MM.1S (cell line): ENCODE data around the gene C19orf85.
A peak's percentile ranks its signal among the peaks of the same experiment; 100 is the strongest.

ENCODE experiments used
- DNase-seq: peaks from one replicate; pipeline ENCODE4 v3.0.0-alpha.2; 2015
- H2AFZ ChIP-seq: fragments of 300-600 bp; sonication (generic); 2 replicates; pipeline ENCODE4 v1.6.0; 2016; ENCODE audit warnings: antibody characterized with exemption, low read length
- H3F3A ChIP-seq: fragments of 300-600 bp; sonication (generic); 2 replicates; pipeline ENCODE4 v1.6.1; 2016; ENCODE audit warnings: mild to moderate bottlenecking, antibody characterized with exemption, low read length, moderate library complexity, mixed read lengths; ENCODE audit not compliant: insufficient read depth
- H3K27ac ChIP-seq: fragments of 300-600 bp; sonication (generic); 2 replicates; pipeline ENCODE4 v1.5.1; 2016; ENCODE audit warnings: mild to moderate bottlenecking, low read length
- H3K27me3 ChIP-seq: fragments of 300-600 bp; sonication (generic); replicated peaks from 2 replicates; pipeline ENCODE4 v1.6.0; 2016; ENCODE audit warnings: low read length; ENCODE audit not compliant: insufficient read depth
- H3K36me3 ChIP-seq: fragments of 300-600 bp; sonication (generic); replicated peaks from 2 replicates; pipeline ENCODE4 v1.6.1; 2016; ENCODE audit warnings: mild to moderate bottlenecking, low read length, mixed read lengths; ENCODE audit not compliant: insufficient read depth
- H3K4me1 ChIP-seq: fragments of 300-600 bp; sonication (generic); 2 replicates; pipeline ENCODE4 v1.6.1; 2016; ENCODE audit warnings: low read length, mixed read lengths
- H3K4me2 ChIP-seq: fragments of 300-600 bp; sonication (generic); 2 replicates; pipeline ENCODE4 v1.6.0; 2016; ENCODE audit warnings: low read depth, low read length
- H3K4me3 ChIP-seq: fragments of 300-600 bp; sonication (generic); 2 replicates; pipeline ENCODE4 v1.5.1; 2016; ENCODE audit warnings: low read length, mixed read lengths
- H3K79me2 ChIP-seq: fragments of 300-600 bp; sonication (generic); 2 replicates; pipeline ENCODE4 v1.6.1; 2016; ENCODE audit warnings: mixed run types, low read length, mixed read lengths
- H3K9ac ChIP-seq: fragments of 300-600 bp; sonication (generic); 2 replicates; pipeline ENCODE4 v1.6.1; 2016; ENCODE audit warnings: low read length, mixed read lengths
- H3K9me2 ChIP-seq: fragments of 300-600 bp; sonication (generic); replicated peaks from 2 replicates; pipeline ENCODE4 v1.6.1; 2016; ENCODE audit warnings: mild to moderate bottlenecking, low read length, mixed read lengths; ENCODE audit not compliant: insufficient read depth
- H3K9me3 ChIP-seq: fragments of 300-600 bp; sonication (generic); replicated peaks from 2 replicates; pipeline ENCODE4 v1.6.1; 2016; ENCODE audit warnings: mild to moderate bottlenecking, low read length, mixed read lengths; ENCODE audit not compliant: insufficient read depth
- H4K20me1 ChIP-seq: fragments of 300-600 bp; sonication (generic); 2 replicates; pipeline ENCODE4 v1.6.1; 2016; ENCODE audit warnings: mild to moderate bottlenecking, low read length, moderate library complexity, mixed read lengths; ENCODE audit not compliant: insufficient read depth
- EZH2 ChIP-seq: fragments of 300-600 bp; sonication (generic); optimal IDR thresholded peaks from 2 replicates; pipeline ENCODE3; 2017; ENCODE audit warnings: low read depth, mild to moderate bottlenecking, antibody characterized with exemption, low read length, mixed read lengths
- EZH2phosphoT487 ChIP-seq: fragments of 300-600 bp; sonication (generic); IDR thresholded peaks from 2 replicates; pipeline ENCODE4 v1.6.1; 2018; ENCODE audit warnings: antibody characterized with exemption, low read length
- TF ChIP-seq, protein P1 (sequence below): fragments of 300-600 bp; sonication (generic); IDR thresholded peaks from 2 replicates; pipeline ENCODE4 v1.5.1; 2016; ENCODE audit warnings: antibody characterized with exemption, low read length, mixed read lengths

C19orf85 gene

GRCh38 chr19:55502197-55502952 is 37.8 kb upstream of the C19orf85 start:
- TF ChIP-seq, protein P1, sequence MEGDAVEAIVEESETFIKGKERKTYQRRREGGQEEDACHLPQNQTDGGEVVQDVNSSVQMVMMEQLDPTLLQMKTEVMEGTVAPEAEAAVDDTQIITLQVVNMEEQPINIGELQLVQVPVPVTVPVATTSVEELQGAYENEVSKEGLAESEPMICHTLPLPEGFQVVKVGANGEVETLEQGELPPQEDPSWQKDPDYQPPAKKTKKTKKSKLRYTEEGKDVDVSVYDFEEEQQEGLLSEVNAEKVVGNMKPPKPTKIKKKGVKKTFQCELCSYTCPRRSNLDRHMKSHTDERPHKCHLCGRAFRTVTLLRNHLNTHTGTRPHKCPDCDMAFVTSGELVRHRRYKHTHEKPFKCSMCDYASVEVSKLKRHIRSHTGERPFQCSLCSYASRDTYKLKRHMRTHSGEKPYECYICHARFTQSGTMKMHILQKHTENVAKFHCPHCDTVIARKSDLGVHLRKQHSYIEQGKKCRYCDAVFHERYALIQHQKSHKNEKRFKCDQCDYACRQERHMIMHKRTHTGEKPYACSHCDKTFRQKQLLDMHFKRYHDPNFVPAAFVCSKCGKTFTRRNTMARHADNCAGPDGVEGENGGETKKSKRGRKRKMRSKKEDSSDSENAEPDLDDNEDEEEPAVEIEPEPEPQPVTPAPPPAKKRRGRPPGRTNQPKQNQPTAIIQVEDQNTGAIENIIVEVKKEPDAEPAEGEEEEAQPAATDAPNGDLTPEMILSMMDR, result no peak
- TF ChIP-seq EZH2 (no peak), EZH2phosphoT487 (no peak)
- H3K4me1 ChIP-seq, result peaks cover 9% of the 10 kb centered on the region; the same call in 1 of the 2 replicates
- no peaks in the 10 kb centered on the region for H3K9me3 ChIP-seq
- no peaks in the 10 kb centered on the region for H4K20me1 ChIP-seq
- H3F3A ChIP-seq, result no peaks in the 10 kb centered on the region
- H3K9ac ChIP-seq, result no peak overlapping the region
- no peaks in the 10 kb centered on the region for H3K36me3 ChIP-seq
- H3K27ac ChIP-seq, result no peak overlapping the region
- H3K79me2 ChIP-seq, result no peaks in the 10 kb centered on the region
- no peaks in the 10 kb centered on the region for H3K9me2 ChIP-seq
- H3K27me3 ChIP-seq, result peaks cover 85% of the 10 kb centered on the region
- H3K4me2 ChIP-seq, result 0 out of 2 replicates have a peak overlapping the region, but pooled peaks have one; percentile 7
- H2AFZ ChIP-seq, result no peak overlapping the region
- H3K4me3 ChIP-seq, result no peak overlapping the region
- no peak for DNase-seq

DNA sequence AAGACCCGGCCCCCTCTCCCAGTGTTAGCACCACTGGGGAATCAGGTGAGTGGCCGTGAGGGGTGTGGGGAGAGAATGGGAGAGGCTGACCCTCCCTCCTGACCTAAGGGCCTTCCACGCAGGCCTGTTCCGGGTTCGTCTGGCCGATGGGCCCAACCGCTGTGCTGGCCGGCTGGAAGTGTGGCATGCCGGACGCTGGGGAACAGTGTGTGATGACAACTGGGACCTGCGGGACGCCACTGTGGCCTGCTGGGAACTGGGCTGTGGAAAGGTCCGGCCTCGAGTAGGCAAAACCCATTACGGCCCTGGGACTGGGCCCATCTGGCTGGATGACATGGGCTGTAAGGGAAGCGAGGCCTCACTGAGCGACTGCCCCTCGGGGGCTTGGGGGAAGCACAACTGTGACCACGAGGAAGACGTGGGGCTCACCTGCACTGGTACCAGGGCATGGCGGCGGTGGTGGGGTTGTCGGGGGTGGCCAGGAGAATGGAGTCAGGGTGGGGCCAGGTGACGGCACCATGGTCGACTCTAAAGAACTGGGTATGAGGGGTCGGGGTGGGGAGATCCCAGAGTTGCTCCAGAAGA is 35.9 kb upstream of the C19orf85 start:
- Histone ChIP-seq H3K79me2 (no peaks in the 10 kb centered on the region), H3K4me3 (no peak overlapping the region), H3K9ac (no peak overlapping the region), H3K27ac (no peak overlapping the region), H3K9me2 (no peaks in the 10 kb centered on the region), H3K4me2 (no peak overlapping the region), H3K36me3 (no peaks in the 10 kb centered on the region), H2AFZ (no peak overlapping the region), H3F3A (no peaks in the 10 kb centered on the region), H3K27me3 (peaks cover 86% of the 10 kb centered on the region), H4K20me1 (no peaks in the 10 kb centered on the region), H3K4me1 (peaks cover 9% of the 10 kb centered on the region; the same call in 1 of the 2 replicates), H3K9me3 (no peaks in the 10 kb centered on the region)
- no peak for DNase-seq
- TF ChIP-seq, protein P1, result no peak
- no peak for TF ChIP-seq EZH2
- no peak for TF ChIP-seq EZH2phosphoT487

- TF ChIP-seq EZH2 (no peak), EZH2phosphoT487 (no peak)
- TF ChIP-seq, protein P1, result no peak
- H2AFZ ChIP-seq, result no peak overlapping the region
- no peaks in the 10 kb centered on the region for H3K9me2 ChIP-seq
- no peak overlapping the region for H3K4me2 ChIP-seq
- H3K27me3 ChIP-seq, result peaks cover 94% of the 10 kb centered on the region
- H3K27ac ChIP-seq, result no peak overlapping the region
- peaks cover 6% of the 10 kb centered on the region; the same call in 1 of the 2 replicates for H3K4me1 ChIP-seq
- H3K4me3 ChIP-seq, result no peak overlapping the region
- no peaks in the 10 kb centered on the region for H3K36me3 ChIP-seq
- no peaks in the 10 kb centered on the region for H4K20me1 ChIP-seq
- H3K79me2 ChIP-seq, result no peaks in the 10 kb centered on the region
- H3K9me3 ChIP-seq, result no peaks in the 10 kb centered on the region
- DNase-seq, result no peak
- H3K9ac ChIP-seq, result no peak overlapping the region
- H3F3A ChIP-seq, result no peaks in the 10 kb centered on the region
Observed at GRCh38 chr19:55498246-55498840, 33.8 kb upstream of the C19orf85 start.
